K562 (cell line): ENCODE measurements around the gene DESI1. TPM values are rescaled to one million over a fixed set of nuclear protein-coding genes. Genes with fewer than 3 reads are reported as not detected.

Experiments used
- ATAC-seq: fragments of 200-7000 bp; cut with Tn5 transposase; 3 replicates; pipeline ENCODE4 v1.9.1; 2020; ENCODE audit warnings: moderate library complexity
- BruUV-seq: library from RNA; stranded (reverse); fragments of 400-500 nt; replicated peaks from 2 replicates; lab custom pipeline; 2021; lab: Mats Ljungman, UMichigan
- CTCF ChIA-PET: fragments of 300-600 bp; formaldehyde crosslinking; extraction: SDS; loops from one replicate; lab custom pipeline; 2021; ENCODE audit warnings: low intra/inter-chr PET ratio; lab: Yijun Ruan, JAX
- POLR2A ChIA-PET: fragments of 300-600, 350-650 bp; sonication (Branson Sonifier 250); formaldehyde crosslinking; extraction: SDS; loops from one replicate; lab custom pipeline; 2021; ENCODE audit warnings: antibody characterized with exemption, inconsistent platforms; lab: Yijun Ruan, JAX
- DNase-seq, 4 experiments: peaks; one replicate each; pipeline versions ENCODE4 v3.0.0 to v3.0.0-alpha.2; 2011 to 2018; ENCODE audit warnings: low spot score in 3 of 4, mixed read lengths in 3 of 4; ENCODE audit errors: extremely low read depth in 1 of 4
- FAIRE-seq: peaks from 2 replicates; lab custom pipeline; 2011; peaks lifted over from hg19 to GRCh38; lab: Jason Lieb, UNC
- H2AFZ ChIP-seq: 2 replicates; pipeline ENCODE4 v1.6.0; 2011; ENCODE audit warnings: low read depth, low read length, control low read depth, inconsistent platforms
- H3K27ac ChIP-seq: fragments of 200-600 bp; 3 replicates; pipeline ENCODE4 v1.8.0; 2011; ENCODE audit warnings: low read depth, mild to moderate bottlenecking, control low read depth, inconsistent platforms, low read length, moderate library complexity, mixed read lengths; ENCODE audit errors: extremely low read depth
- H3K27me3 ChIP-seq, 2 experiments: fragments of 300-600 bp in 1 of 2; 2 replicates in 1 of 2; 3 replicates in 1 of 2; pipeline versions ENCODE4 v1.6.0 to v1.8.0; 2011; ENCODE audit warnings: inconsistent platforms in 2 of 2, low read length in 2 of 2, mild to moderate bottlenecking in 1 of 2, mixed read lengths in 1 of 2, moderate library complexity in 1 of 2; ENCODE audit not compliant: control insufficient read depth in 2 of 2, insufficient read depth in 2 of 2
- H3K36me3 ChIP-seq: fragments of 300-600 bp; 3 replicates; pipeline ENCODE4 v1.8.0; 2011; ENCODE audit warnings: mild to moderate bottlenecking, low read length, inconsistent platforms; ENCODE audit not compliant: control insufficient read depth, insufficient read depth
- H3K4me1 ChIP-seq, 2 experiments: fragments of 200-600 bp in 1 of 2; replicated peaks in 1 of 2; 2 replicates in 1 of 2; 3 replicates in 1 of 2; pipeline versions ENCODE4 v1.5.1 to v1.8.0; 2011; ENCODE audit warnings: inconsistent platforms in 2 of 2, low read length in 2 of 2, mild to moderate bottlenecking in 1 of 2, mixed read lengths in 1 of 2, moderate library complexity in 1 of 2; ENCODE audit not compliant: control insufficient read depth in 2 of 2, insufficient read depth in 2 of 2
- H3K4me2 ChIP-seq: 2 replicates; pipeline ENCODE4 v1.6.1; 2011; ENCODE audit warnings: low read length, control low read depth, inconsistent platforms, mixed read lengths; ENCODE audit not compliant: insufficient read depth
- H3K4me3 ChIP-seq: fragments of 200-600 bp; sonication (generic), shearing (Covaris generic); 2 replicates; pipeline ENCODE4 v1.5.1; 2016; ENCODE audit warnings: control low read depth, inconsistent platforms
- H3K79me2 ChIP-seq: fragments of 200-600 bp; 3 replicates; pipeline ENCODE4 v1.8.0; 2011; ENCODE audit warnings: low read length, inconsistent platforms; ENCODE audit not compliant: control insufficient read depth, insufficient read depth
- H3K9ac ChIP-seq, 2 experiments: 2 replicates each; pipeline versions ENCODE4 v1.6.0 to v1.6.1; 2011; ENCODE audit warnings: low read depth in 2 of 2, low read length in 2 of 2, control low read depth in 1 of 2, inconsistent platforms in 1 of 2, mild to moderate bottlenecking in 1 of 2, mixed read lengths in 1 of 2; ENCODE audit not compliant: insufficient read depth in 1 of 2
- H3K9me1 ChIP-seq: one replicate; pipeline ENCODE4 v1.6.0; 2011; ENCODE audit warnings: inconsistent platforms, mild to moderate bottlenecking, low read length, moderate library complexity; ENCODE audit not compliant: control insufficient read depth, insufficient read depth
- H3K9me3 ChIP-seq: replicated peaks from 2 replicates; pipeline ENCODE4 v1.5.1; 2011; ENCODE audit warnings: low read depth, low read length, inconsistent platforms; ENCODE audit not compliant: control insufficient read depth, insufficient read depth
- H4K20me1 ChIP-seq: replicated peaks from 2 replicates; pipeline ENCODE4 v1.6.1; 2011; ENCODE audit warnings: low read length, inconsistent platforms, mixed read lengths; ENCODE audit not compliant: control insufficient read depth, insufficient read depth
- BRCA1 ChIP-seq, 2 experiments: fragments of 450-650 bp in 1 of 2; sonication (generic) in 1 of 2; formaldehyde crosslinking in 1 of 2; IDR thresholded peaks; 2 replicates each; pipeline versions ENCODE4 v1.5.0 to v1.6.1; 2017 to 2020; ENCODE audit warnings: mild to moderate bottlenecking in 1 of 2, missing genetic modification reagents in 1 of 2
- HNRNPH1 ChIP-seq: fragments of 200-400 bp; formaldehyde crosslinking; optimal IDR thresholded peaks from 2 replicates; pipeline ENCODE3; 2017; ENCODE audit warnings: low read depth, mild to moderate bottlenecking, low read length, moderate library complexity
- KDM1A ChIP-seq, 2 experiments: fragments of 450-650 bp; IDR thresholded peaks; 2 replicates each; pipeline ENCODE4 v1.6.1; 2016; ENCODE audit warnings: mild to moderate bottlenecking in 2 of 2
- MYC ChIP-seq, 2 experiments: fragments of 250-450 bp in 1 of 2; sonication (Bioruptor Pico) in 1 of 2; IDR thresholded peaks; 2 replicates each; pipeline versions ENCODE4 v1.5.1 to v1.6.1; 2012 to 2021; ENCODE audit warnings: low read depth in 2 of 2, borderline replicate concordance in 1 of 2, improper control_type of control experiment in 1 of 2, low read length in 1 of 2, mild to moderate bottlenecking in 1 of 2, moderate library complexity in 1 of 2
- NCOA2 ChIP-seq, 2 experiments: fragments of 450-650 bp; IDR thresholded peaks; 2 replicates each; pipeline ENCODE4 v1.6.1; 2018; ENCODE audit warnings: mild to moderate bottlenecking in 2 of 2, moderate library complexity in 1 of 2; ENCODE audit not compliant: partially characterized antibody in 2 of 2
- SIX5 ChIP-seq, 2 experiments: IDR thresholded peaks; 2 replicates each; pipeline ENCODE4 v1.6.1; 2011; ENCODE audit warnings: low read length in 2 of 2, borderline replicate concordance in 1 of 2, low read depth in 1 of 2, mild to moderate bottlenecking in 1 of 2, moderate library complexity in 1 of 2; ENCODE audit not compliant: insufficient read depth in 1 of 2
- SNRNP70 ChIP-seq: fragments of 200-400 bp; formaldehyde crosslinking; optimal IDR thresholded peaks from 2 replicates; pipeline ENCODE3; 2017; ENCODE audit warnings: low read depth, low read length
- TARDBP ChIP-seq: fragments of 450-650 bp; IDR thresholded peaks from 2 replicates; pipeline ENCODE4 v1.6.1; 2016
- TGIF2 ChIP-seq: sonication (generic); formaldehyde crosslinking; IDR thresholded peaks from 2 replicates; pipeline ENCODE4 v1.8.1; 2022; ENCODE audit warnings: mild to moderate bottlenecking, missing genetic modification reagents, moderate library complexity
- U2AF1 ChIP-seq: fragments of 200-400 bp; formaldehyde crosslinking; optimal IDR thresholded peaks from 2 replicates; pipeline ENCODE3; 2017; ENCODE audit warnings: mild to moderate bottlenecking, low read depth, low read length, moderate library complexity
- ZNF143 ChIP-seq: sonication (generic); formaldehyde crosslinking; IDR thresholded peaks from 2 replicates; pipeline ENCODE4 v1.9.0; 2022; ENCODE audit warnings: mild to moderate bottlenecking, missing genetic modification reagents
- WGBS: fragments of 100-300 bp; shearing (Covaris generic); methylation state at CpG from one replicate; pipeline ENCODE4 v1.1.6; 2016; ENCODE audit warnings: low coverage, mixed read lengths; ENCODE audit not compliant: insufficient coverage; ENCODE audit errors: missing lambda C conversion rate; 5-methylcytosine and 5-hydroxymethylcytosine counted together
- in situ Hi-C: fragments of 300-500 bp; cut with MboI; formaldehyde crosslinking; loops from 4 replicates; pipeline ENCODE4 v1.15.0; 2018; ENCODE audit warnings: inconsistent platforms, mixed read lengths
- intact Hi-C: fragments of 100-400 bp; cut with micrococcal nuclease; formaldehyde crosslinking; loops from 2 replicates; pipeline ENCODE4 v1.14.2; 2022
- polyA plus RNA-seq, 8 experiments: library from polyadenylated mRNA; depleted of rRNA in 4 of 8; stranded (reverse) in 5 of 8; unstranded in 3 of 8; fragments of >200 nt; fragmentation: Nextera tagmentation in 2 of 8; fragmentation: Illumina TruSeq in 1 of 8; extraction: Ambion mirVana in 2 of 8; extraction: Trizol in 1 of 8; gene quantifications; 2 replicates each; pipeline versions ENCODE4 v1.2.1 to v1.2.3, GENCODE V29; 2011 to 2014; ENCODE audit warnings: inconsistent platforms in 1 of 8, missing spikeins in 1 of 8
- total RNA-seq, 7 experiments: library from RNA; depleted of rRNA in 6 of 7; stranded (reverse); fragments of >200 nt in 6 of 7; fragmentation: Illumina TruSeq in 2 of 7; extraction: Trizol in 2 of 7; gene quantifications; 2 replicates each; pipeline versions ENCODE4 v1.2.1 to v1.2.3, GENCODE V29; 2011 to 2021; ENCODE audit warnings: low replicate concordance in 1 of 7
- TF ChIP-seq, protein P1 (sequence below): fragments of 250-450 bp; sonication (Bioruptor Pico); IDR thresholded peaks from 2 replicates; pipeline ENCODE4 v1.5.0; 2022; ENCODE audit warnings: mild to moderate bottlenecking
- TF ChIP-seq, protein P2 (sequence below): sonication (generic); formaldehyde crosslinking; IDR thresholded peaks from 2 replicates; pipeline ENCODE4 v1.4.0; 2020; ENCODE audit warnings: mild to moderate bottlenecking, missing genetic modification reagents
- TF ChIP-seq, protein P3 (sequence below): fragments of 250-450 bp; sonication (Bioruptor Pico); IDR thresholded peaks from 2 replicates; pipeline ENCODE4 v1.5.0; 2020; ENCODE audit warnings: mild to moderate bottlenecking, borderline replicate concordance

DESI1 gene
- total and polyA plus RNA-seq, 9 of the 15 experiments (the other 6 are each of a cell fraction or from before 2014, with no cell fraction given), result 7.2 to 45.9 (median 29.8) TPM

DNA sequence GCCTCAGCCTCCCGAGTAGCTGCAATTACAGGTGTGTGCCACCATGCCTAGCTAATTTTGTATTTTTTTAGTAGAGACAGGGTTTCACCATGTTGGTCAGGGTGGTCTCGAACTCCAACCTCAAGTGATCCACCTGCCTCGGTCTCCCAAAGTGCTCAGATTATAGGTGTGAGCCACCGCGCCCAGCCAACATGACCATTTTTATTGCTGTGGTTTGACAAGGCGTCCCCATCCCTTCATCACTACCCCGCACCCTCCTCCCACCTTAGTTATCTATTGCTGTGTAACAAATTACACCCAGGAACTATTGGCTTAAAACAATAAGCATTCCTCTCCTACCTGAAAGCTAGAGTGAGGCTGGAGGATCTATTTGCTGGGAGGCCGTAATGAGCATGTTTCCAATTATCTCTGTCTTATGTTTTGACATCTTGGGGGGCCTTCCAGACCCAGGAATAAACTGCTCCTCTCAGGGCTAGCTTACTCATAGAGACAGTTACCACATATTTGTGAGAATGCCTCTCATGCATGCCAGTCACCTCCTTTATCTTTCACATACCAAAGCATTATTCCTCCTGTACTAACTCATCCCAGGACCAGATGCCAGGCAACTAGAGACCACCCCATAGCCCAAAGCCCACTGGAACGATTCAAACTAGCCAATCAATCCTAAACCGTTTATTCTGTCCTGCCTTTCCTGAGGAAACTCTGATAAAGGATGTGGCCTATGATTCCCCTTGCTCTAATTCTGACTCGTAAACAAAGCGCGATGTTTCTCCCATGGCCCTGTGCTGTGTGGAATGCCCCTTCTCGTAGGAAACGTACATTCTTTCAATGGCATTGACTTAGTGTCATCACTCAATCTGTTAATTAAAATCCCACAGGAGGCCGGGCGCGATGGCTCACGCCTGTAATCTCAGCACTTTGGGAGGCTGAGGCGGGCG is 48.4 kb upstream of the DESI1 start:
- Histone ChIP-seq H3K36me3 (peaks cover 40% of the 10 kb centered on the region; the same call in 2 of the 3 replicates), H3K79me2 (peaks cover 7% of the 10 kb centered on the region; the same call in 1 of the 3 replicates), H3K9ac (no peak overlapping the region), H3K9me3 (no peaks in the 10 kb centered on the region), H4K20me1 (no peaks in the 10 kb centered on the region), H3K27ac (no peak overlapping the region), H2AFZ (no peak overlapping the region), H3K4me1 (peaks cover 6 to 14% of the 10 kb centered on the region in 2 experiments; a peak in 3 of 5 replicates), H3K9me1 (no peaks in the 10 kb centered on the region), H3K4me2 (no peak overlapping the region), H3K4me3 (no peak overlapping the region), H3K27me3 (no peaks in the 10 kb centered on the region)
- no peak for DNase-seq
- WGBS, result 88% methylated on average over 19 of the region's 21 CpGs
- CTCF ChIA-PET, result no interaction called here
- intact Hi-C loops, result no loop called here
- no TSS peak for BruUV-seq
- ATAC-seq, result no peak
- in situ Hi-C loops, result no loop called here
- POLR2A ChIA-PET, result interaction anchor here (0.7 kb wide), 1 partner anchor 30 kb away, joined by 3 read pairs; the partner anchor contains the start of gene MEI1
- FAIRE-seq, result no peak
- TF ChIP-seq, protein P1, sequence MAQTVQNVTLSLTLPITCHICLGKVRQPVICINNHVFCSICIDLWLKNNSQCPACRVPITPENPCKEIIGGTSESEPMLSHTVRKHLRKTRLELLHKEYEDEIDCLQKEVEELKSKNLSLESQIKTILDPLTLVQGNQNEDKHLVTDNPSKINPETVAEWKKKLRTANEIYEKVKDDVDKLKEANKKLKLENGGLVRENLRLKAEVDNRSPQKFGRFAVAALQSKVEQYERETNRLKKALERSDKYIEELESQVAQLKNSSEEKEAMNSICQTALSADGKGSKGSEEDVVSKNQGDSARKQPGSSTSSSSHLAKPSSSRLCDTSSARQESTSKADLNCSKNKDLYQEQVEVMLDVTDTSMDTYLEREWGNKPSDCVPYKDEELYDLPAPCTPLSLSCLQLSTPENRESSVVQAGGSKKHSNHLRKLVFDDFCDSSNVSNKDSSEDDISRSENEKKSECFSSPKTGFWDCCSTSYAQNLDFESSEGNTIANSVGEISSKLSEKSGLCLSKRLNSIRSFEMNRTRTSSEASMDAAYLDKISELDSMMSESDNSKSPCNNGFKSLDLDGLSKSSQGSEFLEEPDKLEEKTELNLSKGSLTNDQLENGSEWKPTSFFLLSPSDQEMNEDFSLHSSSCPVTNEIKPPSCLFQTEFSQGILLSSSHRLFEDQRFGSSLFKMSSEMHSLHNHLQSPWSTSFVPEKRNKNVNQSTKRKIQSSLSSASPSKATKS, result no peak
- TF ChIP-seq SNRNP70 (no peak), TARDBP (no peak), TGIF2 (CRISPR knock-in tag) (no peak), SIX5 (IDR thresholded peaks at IDR 0.05; ENCODE audit: borderline replicate concordance in 1 of 2, insufficient read depth in 1 of 2, low read depth in 1 of 2, low read length in 2 of 2) (no peak), KDM1A (IDR thresholded peaks at IDR 0.05) (no peak), HNRNPH1 (no peak), ZNF143 (CRISPR knock-in tag) (no peak), NCOA2 (IDR thresholded peaks at IDR 0.05; ENCODE audit: partially characterized antibody in 2 of 2) (no peak), MYC (IDR thresholded peaks at IDR 0.05; ENCODE audit: low read depth, low read length) (no peak), MYC (CRISPR knock-in tag; IDR thresholded peaks at IDR 0.05; ENCODE audit: borderline replicate concordance, low read depth) (no peak), BRCA1 (IDR thresholded peaks at IDR 0.05) (no peak), BRCA1 (CRISPR knock-in tag; IDR thresholded peaks at IDR 0.05) (no peak), U2AF1 (no peak)
- TF ChIP-seq, protein P2, sequence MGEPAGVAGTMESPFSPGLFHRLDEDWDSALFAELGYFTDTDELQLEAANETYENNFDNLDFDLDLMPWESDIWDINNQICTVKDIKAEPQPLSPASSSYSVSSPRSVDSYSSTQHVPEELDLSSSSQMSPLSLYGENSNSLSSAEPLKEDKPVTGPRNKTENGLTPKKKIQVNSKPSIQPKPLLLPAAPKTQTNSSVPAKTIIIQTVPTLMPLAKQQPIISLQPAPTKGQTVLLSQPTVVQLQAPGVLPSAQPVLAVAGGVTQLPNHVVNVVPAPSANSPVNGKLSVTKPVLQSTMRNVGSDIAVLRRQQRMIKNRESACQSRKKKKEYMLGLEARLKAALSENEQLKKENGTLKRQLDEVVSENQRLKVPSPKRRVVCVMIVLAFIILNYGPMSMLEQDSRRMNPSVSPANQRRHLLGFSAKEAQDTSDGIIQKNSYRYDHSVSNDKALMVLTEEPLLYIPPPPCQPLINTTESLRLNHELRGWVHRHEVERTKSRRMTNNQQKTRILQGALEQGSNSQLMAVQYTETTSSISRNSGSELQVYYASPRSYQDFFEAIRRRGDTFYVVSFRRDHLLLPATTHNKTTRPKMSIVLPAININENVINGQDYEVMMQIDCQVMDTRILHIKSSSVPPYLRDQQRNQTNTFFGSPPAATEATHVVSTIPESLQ (CRISPR knock-in tag), result no peak
- TF ChIP-seq, protein P3, sequence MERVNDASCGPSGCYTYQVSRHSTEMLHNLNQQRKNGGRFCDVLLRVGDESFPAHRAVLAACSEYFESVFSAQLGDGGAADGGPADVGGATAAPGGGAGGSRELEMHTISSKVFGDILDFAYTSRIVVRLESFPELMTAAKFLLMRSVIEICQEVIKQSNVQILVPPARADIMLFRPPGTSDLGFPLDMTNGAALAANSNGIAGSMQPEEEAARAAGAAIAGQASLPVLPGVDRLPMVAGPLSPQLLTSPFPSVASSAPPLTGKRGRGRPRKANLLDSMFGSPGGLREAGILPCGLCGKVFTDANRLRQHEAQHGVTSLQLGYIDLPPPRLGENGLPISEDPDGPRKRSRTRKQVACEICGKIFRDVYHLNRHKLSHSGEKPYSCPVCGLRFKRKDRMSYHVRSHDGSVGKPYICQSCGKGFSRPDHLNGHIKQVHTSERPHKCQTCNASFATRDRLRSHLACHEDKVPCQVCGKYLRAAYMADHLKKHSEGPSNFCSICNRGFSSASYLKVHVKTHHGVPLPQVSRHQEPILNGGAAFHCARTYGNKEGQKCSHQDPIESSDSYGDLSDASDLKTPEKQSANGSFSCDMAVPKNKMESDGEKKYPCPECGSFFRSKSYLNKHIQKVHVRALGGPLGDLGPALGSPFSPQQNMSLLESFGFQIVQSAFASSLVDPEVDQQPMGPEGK (CRISPR knock-in tag), result no peak
